Neural cell (in vitro differentiated cells): ENCODE data around the gene NDUFAF3. TPM values are rescaled to one million over a fixed set of nuclear protein-coding genes. Genes with fewer than 3 reads are reported as not detected.

Source experiments
- H2AFZ ChIP-seq: fragments of 200-600, 300-800 bp; sonication (generic), shearing (Covaris generic); 2 replicates; pipeline ENCODE4 v1.6.0; 2014; ENCODE audit warnings: low read depth, mild to moderate bottlenecking, antibody characterized with exemption, low read length, moderate library complexity
- H3F3A ChIP-seq: fragments of 200-600 bp; shearing (Covaris generic); 2 replicates; pipeline ENCODE4 v1.6.1; 2016; ENCODE audit warnings: mild to moderate bottlenecking, moderate library complexity, mixed read lengths, antibody characterized with exemption, low read length; ENCODE audit not compliant: insufficient read depth, poor library complexity, severe bottlenecking
- H3K27ac ChIP-seq: fragments of 200-600, 300-800 bp; sonication (generic), shearing (Covaris generic); 2 replicates; pipeline ENCODE4 v1.5.1; 2014; ENCODE audit warnings: mild to moderate bottlenecking, low read length, moderate library complexity
- H3K27me3 ChIP-seq: fragments of 300-800, 200-600 bp; sonication (generic), shearing (Covaris generic); 2 replicates; pipeline ENCODE4 v1.6.0; 2014; ENCODE audit warnings: mild to moderate bottlenecking, low read depth, low read length, moderate library complexity; ENCODE audit not compliant: insufficient read depth
- H3K36me3 ChIP-seq: fragments of 300-800, 200-600 bp; sonication (generic), shearing (Covaris generic); 2 replicates; pipeline ENCODE4 v1.5.1; 2014; ENCODE audit warnings: mild to moderate bottlenecking, antibody characterized with exemption, low read length, moderate library complexity; ENCODE audit not compliant: insufficient read depth
- H3K4me2 ChIP-seq: fragments of 300-800, 200-600 bp; sonication (generic), shearing (Covaris generic); 2 replicates; pipeline ENCODE4 v1.6.0; 2014; ENCODE audit warnings: mild to moderate bottlenecking, low read length
- H3K4me3 ChIP-seq: fragments of 300-800, 200-600 bp; sonication (generic), shearing (Covaris generic); 2 replicates; pipeline ENCODE4 v1.5.1; 2014; ENCODE audit warnings: mild to moderate bottlenecking, low read length, moderate library complexity
- H3K79me2 ChIP-seq: fragments of 200-600 bp; shearing (Covaris generic); replicated peaks from 2 replicates; pipeline ENCODE4 v1.6.0; 2014; ENCODE audit warnings: mild to moderate bottlenecking, low read length, moderate library complexity; ENCODE audit not compliant: insufficient read depth
- H3K9ac ChIP-seq: fragments of 300-800, 200-600 bp; sonication (generic), shearing (Covaris generic); 2 replicates; pipeline ENCODE4 v1.6.1; 2016; ENCODE audit warnings: mild to moderate bottlenecking, low read length, mixed read lengths
- H3K9me2 ChIP-seq: fragments of 200-600 bp; shearing (Covaris generic); 2 replicates; pipeline ENCODE4 v1.6.1; 2016; ENCODE audit warnings: mild to moderate bottlenecking, low read length, mixed read lengths; ENCODE audit not compliant: insufficient read depth
- H3K9me3 ChIP-seq: fragments of 200-600, 300-800 bp; sonication (generic), shearing (Covaris generic); 2 replicates; pipeline ENCODE4 v1.6.1; 2016; ENCODE audit warnings: mild to moderate bottlenecking, mixed run types, low read length, moderate library complexity, mixed read lengths
- H4K20me1 ChIP-seq: fragments of 200-600 bp; shearing (Covaris generic); 2 replicates; pipeline ENCODE4 v1.6.1; 2016; ENCODE audit warnings: mild to moderate bottlenecking, mixed run types; ENCODE audit not compliant: insufficient read depth
- CTCF ChIP-seq: fragments of 450-650 bp; IDR thresholded peaks from 2 replicates; pipeline ENCODE4 v1.5.1; 2014; ENCODE audit warnings: antibody characterized with exemption, mild to moderate bottlenecking, moderate library complexity; ENCODE audit not compliant: poor library complexity, severe bottlenecking
- EP300 ChIP-seq: fragments of 450-650 bp; conservative IDR thresholded peaks from 2 replicates; pipeline ENCODE4 v1.6.1; 2014; ENCODE audit warnings: antibody characterized with exemption, mild to moderate bottlenecking, moderate library complexity; ENCODE audit not compliant: poor library complexity, severe bottlenecking
- EZH2 ChIP-seq: fragments of 200-600, 300-800 bp; shearing (Covaris generic), sonication (generic); IDR thresholded peaks from 2 replicates; pipeline ENCODE4 v1.6.1; 2014; ENCODE audit warnings: antibody characterized with exemption, low read length, borderline replicate concordance, mild to moderate bottlenecking; ENCODE audit not compliant: insufficient read depth, poor library complexity, severe bottlenecking
- MXI1 ChIP-seq: fragments of 450-650 bp; conservative IDR thresholded peaks from 2 replicates; pipeline ENCODE4 v1.6.1; 2014; ENCODE audit warnings: antibody characterized with exemption, mild to moderate bottlenecking; ENCODE audit not compliant: poor library complexity, severe bottlenecking
- POLR2AphosphoS5 ChIP-seq: IDR thresholded peaks from 2 replicates; pipeline ENCODE4 v1.6.1; 2012
- RAD21 ChIP-seq: fragments of 450-650 bp; conservative IDR thresholded peaks from 2 replicates; pipeline ENCODE4 v1.6.1; 2014; ENCODE audit warnings: antibody characterized with exemption, mild to moderate bottlenecking, moderate library complexity
- REST ChIP-seq: IDR thresholded peaks from 2 replicates; pipeline ENCODE4 v1.6.1; 2012; ENCODE audit warnings: borderline replicate concordance
- SMC3 ChIP-seq: fragments of 450-650 bp; conservative IDR thresholded peaks from 2 replicates; pipeline ENCODE4 v1.6.1; 2014; ENCODE audit warnings: antibody characterized with exemption, mild to moderate bottlenecking, moderate library complexity; ENCODE audit not compliant: poor library complexity
- TAF1 ChIP-seq: IDR thresholded peaks from 2 replicates; pipeline ENCODE4 v1.6.1; 2012; ENCODE audit warnings: low read depth
- polyA minus RNA-seq: library from RNA; depleted of rRNA, polyadenylated mRNA; stranded (reverse); fragments of >200 nt; gene quantifications from 2 replicates; pipeline ENCODE4 v1.2.3, GENCODE V29; 2014
- polyA plus RNA-seq: library from polyadenylated mRNA; depleted of rRNA; stranded (reverse); fragments of >200 nt; gene quantifications from 2 replicates; pipeline ENCODE4 v1.2.3, GENCODE V29; 2014

Gene NDUFAF3, protein sequence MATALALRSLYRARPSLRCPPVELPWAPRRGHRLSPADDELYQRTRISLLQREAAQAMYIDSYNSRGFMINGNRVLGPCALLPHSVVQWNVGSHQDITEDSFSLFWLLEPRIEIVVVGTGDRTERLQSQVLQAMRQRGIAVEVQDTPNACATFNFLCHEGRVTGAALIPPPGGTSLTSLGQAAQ
- polyA plus RNA-seq (36.2 and 49.0 TPM in 2 replicates), polyA minus RNA-seq (31.0 and 41.6 TPM in 2 replicates)

DNA sequence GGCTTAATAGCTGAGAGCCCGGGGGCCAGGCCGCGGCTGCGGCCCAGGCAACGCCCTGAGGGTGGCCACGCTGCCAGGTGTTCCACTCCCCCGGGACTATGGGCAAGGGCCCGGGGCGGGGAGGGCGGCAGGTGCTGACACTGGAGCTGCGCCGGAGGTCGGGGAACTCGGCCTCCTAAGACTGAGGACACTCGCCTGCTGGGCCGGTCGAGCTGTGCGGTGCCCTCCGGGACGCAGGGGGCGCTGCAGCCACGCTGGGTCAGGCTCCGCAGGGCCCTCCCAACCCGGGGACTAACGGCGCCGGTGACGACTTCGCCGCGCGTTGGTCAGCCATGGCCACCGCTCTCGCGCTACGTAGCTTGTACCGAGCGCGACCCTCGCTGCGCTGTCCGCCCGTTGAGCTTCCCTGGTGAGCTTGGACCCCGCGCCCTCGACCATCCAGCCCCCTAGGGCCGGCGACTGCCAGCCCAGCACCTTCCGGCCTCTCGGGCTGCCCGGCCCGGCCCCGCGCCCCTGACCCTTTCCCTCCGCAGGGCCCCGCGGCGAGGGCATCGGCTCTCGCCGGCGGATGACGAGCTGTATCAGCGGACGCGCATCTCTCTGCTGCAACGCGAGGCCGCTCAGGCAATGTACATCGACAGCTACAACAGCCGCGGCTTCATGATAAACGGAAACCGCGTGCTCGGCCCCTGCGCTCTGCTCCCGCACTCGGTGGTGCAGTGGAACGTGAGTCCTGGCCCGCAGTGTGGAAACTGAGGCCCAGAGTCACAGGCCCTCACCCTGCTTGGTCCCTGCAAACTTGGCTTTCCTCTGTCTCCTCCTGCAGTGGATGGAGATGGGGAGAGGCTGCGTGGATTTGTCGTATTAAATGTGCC, at the start of gene NDUFAF3:
NDUFAF3 (plus strand) TSS at position 309 of the 875 bp plus-strand sequence; CDS start at position 333, 24 bp downstream.
- H3K36me3 ChIP-seq: no peaks in the 10 kb centered on the region
- H3K4me3 ChIP-seq: peak within 1 kb of the TSS; percentile 100
- no peaks in the 10 kb centered on the region for H4K20me1 ChIP-seq
- no peaks in the 10 kb centered on the region for H3K9me3 ChIP-seq
- no peaks in the 10 kb centered on the region for H3K9me2 ChIP-seq
- TF ChIP-seq EZH2: no peak
- TF ChIP-seq POLR2AphosphoS5: peak; percentile 95
- peak; percentile 59 for TF ChIP-seq MXI1
- TF ChIP-seq REST: peak; percentile 7
- peak; percentile 29 for TF ChIP-seq RAD21
- TF ChIP-seq CTCF: peak; percentile 99
- TF ChIP-seq TAF1: no peak
- TF ChIP-seq EP300: peak; percentile 36
- peak; percentile 33 for TF ChIP-seq SMC3
- H3K27ac ChIP-seq: peak within 1 kb of the TSS; percentile 94
- H3K79me2 ChIP-seq: peaks cover 18% of the 10 kb centered on the region
- H3K4me2 ChIP-seq: peak within 1 kb of the TSS; percentile 94
- H2AFZ ChIP-seq: peak within 1 kb of the TSS; percentile 94
- H3K27me3 ChIP-seq: no peaks in the 10 kb centered on the region
- H3F3A ChIP-seq: no peaks in the 10 kb centered on the region
- H3K9ac ChIP-seq: peak within 1 kb of the TSS; percentile 97

- Histone ChIP-seq H3K27ac (no peak overlapping the region), H3K9me2 (no peaks in the 10 kb centered on the region), H3K4me3 (no peak overlapping the region), H3K9me3 (no peaks in the 10 kb centered on the region), H3K27me3 (no peaks in the 10 kb centered on the region), H3K4me2 (no peak overlapping the region), H2AFZ (no peak overlapping the region), H3F3A (no peaks in the 10 kb centered on the region), H3K36me3 (peaks cover 4% of the 10 kb centered on the region), H4K20me1 (no peaks in the 10 kb centered on the region), H3K9ac (no peak overlapping the region), H3K79me2 (no peaks in the 10 kb centered on the region)
- TF ChIP-seq RAD21 (no peak), MXI1 (no peak), CTCF (no peak), EZH2 (no peak), REST (no peak)
Measured at GRCh38 chr3:48974076-48974864, 47.7 kb upstream of the NDUFAF3 start.
